ENCODE results near the gene TRAT1. TPM values are rescaled to one million over a fixed set of nuclear protein-coding genes. Genes with fewer than 3 reads are reported as not detected.

TRAT1 gene
- total and polyA plus RNA-seq, 2 experiments from 2014 or later, result not detected

- Histone ChIP-seq H3K4me1 (ENCODE audit: low read depth) (no peaks in the 10 kb centered on the region), H3K27ac (no peak overlapping the region), H3K9me3 (ENCODE audit: low read depth) (no peaks in the 10 kb centered on the region), H3K27me3 (no peaks in the 10 kb centered on the region), H3K4me3 (no peak overlapping the region), H3K36me3 (no peaks in the 10 kb centered on the region)
- DNase-seq (ENCODE audit: low read depth in 1 of 2, low spot score in 1 of 2), result no peak
- TF ChIP-seq, protein P1, sequence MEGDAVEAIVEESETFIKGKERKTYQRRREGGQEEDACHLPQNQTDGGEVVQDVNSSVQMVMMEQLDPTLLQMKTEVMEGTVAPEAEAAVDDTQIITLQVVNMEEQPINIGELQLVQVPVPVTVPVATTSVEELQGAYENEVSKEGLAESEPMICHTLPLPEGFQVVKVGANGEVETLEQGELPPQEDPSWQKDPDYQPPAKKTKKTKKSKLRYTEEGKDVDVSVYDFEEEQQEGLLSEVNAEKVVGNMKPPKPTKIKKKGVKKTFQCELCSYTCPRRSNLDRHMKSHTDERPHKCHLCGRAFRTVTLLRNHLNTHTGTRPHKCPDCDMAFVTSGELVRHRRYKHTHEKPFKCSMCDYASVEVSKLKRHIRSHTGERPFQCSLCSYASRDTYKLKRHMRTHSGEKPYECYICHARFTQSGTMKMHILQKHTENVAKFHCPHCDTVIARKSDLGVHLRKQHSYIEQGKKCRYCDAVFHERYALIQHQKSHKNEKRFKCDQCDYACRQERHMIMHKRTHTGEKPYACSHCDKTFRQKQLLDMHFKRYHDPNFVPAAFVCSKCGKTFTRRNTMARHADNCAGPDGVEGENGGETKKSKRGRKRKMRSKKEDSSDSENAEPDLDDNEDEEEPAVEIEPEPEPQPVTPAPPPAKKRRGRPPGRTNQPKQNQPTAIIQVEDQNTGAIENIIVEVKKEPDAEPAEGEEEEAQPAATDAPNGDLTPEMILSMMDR (IDR thresholded peaks at IDR 0.05; ENCODE audit: low read depth, low read length), result no peak
These were observed 75.3 kb downstream of the TRAT1 start for GRCh38 chr3:108897883-108898282.

GRCh38 chr3:108899530-108899929, 76.9 kb downstream of the TRAT1 start:
- no peak for DNase-seq (ENCODE audit: low read depth in 1 of 2, low spot score in 1 of 2)
- Histone ChIP-seq H3K4me3 (no peak overlapping the region), H3K27ac (no peak overlapping the region), H3K36me3 (no peaks in the 10 kb centered on the region), H3K4me1 (ENCODE audit: low read depth) (no peaks in the 10 kb centered on the region), H3K27me3 (no peaks in the 10 kb centered on the region), H3K9me3 (ENCODE audit: low read depth) (no peaks in the 10 kb centered on the region)
- TF ChIP-seq, protein P1 (IDR thresholded peaks at IDR 0.05; ENCODE audit: low read depth, low read length), result no peak

Other genes starting within 250 kb of the TRAT1 start
- 4.1 and 12.2 TPM in 2 replicates for gene CIP2A, start 233.3 kb upstream of the TRAT1 start, total RNA-seq
- gene CIP2A, start 233.3 kb upstream of the TRAT1 start, polyA plus RNA-seq, result 8.1 and 16.1 TPM in 2 replicates
- gene DZIP3, start 233.1 kb upstream of the TRAT1 start, total RNA-seq, result 18.3 and 31.2 TPM in 2 replicates
- gene DZIP3, start 233.1 kb upstream of the TRAT1 start, polyA plus RNA-seq, result 27.6 and 50.2 TPM in 2 replicates
- gene RETNLB, start 65.4 kb upstream of the TRAT1 start, total RNA-seq, result not detected in 2 replicates
- not detected in 2 replicates for gene RETNLB, start 65.4 kb upstream of the TRAT1 start, polyA plus RNA-seq
- not detected in 2 replicates for gene GUCA1C, start 131.1 kb downstream of the TRAT1 start, total RNA-seq
- not detected in 2 replicates for gene GUCA1C, start 131.1 kb downstream of the TRAT1 start, polyA plus RNA-seq

All from cardiac muscle cell (in vitro differentiated cells and primary cell).